WERI-Rb-1 (cell line): Measurements from ENCODE around the gene DPPA4.

Source experiments
- DNase-seq: peaks from one replicate; pipeline ENCODE4 v3.0.0-alpha.2; 2020
- H3K27ac ChIP-seq: fragments of 250-450 bp; sonication (Bioruptor Pico); 2 replicates; pipeline ENCODE4 v1.5.1; 2020; ENCODE audit warnings: mild to moderate bottlenecking, moderate library complexity
- H3K27me3 ChIP-seq: fragments of 250-450 bp; sonication (Bioruptor Pico); 2 replicates; pipeline ENCODE4 v1.5.1; 2021; ENCODE audit warnings: mild to moderate bottlenecking, low read depth, moderate library complexity; ENCODE audit not compliant: insufficient read depth, severe bottlenecking
- H3K36me3 ChIP-seq: fragments of 250-450 bp; sonication (Bioruptor Pico); 2 replicates; pipeline ENCODE4 v1.5.1; 2020; ENCODE audit warnings: mild to moderate bottlenecking, moderate library complexity
- H3K4me3 ChIP-seq: 2 replicates; pipeline ENCODE4 v1.5.1; 2011; ENCODE audit warnings: low read depth, mild to moderate bottlenecking, control low read depth, low read length
- H3K9me3 ChIP-seq: fragments of 250-450 bp; sonication (Bioruptor Pico); 2 replicates; pipeline ENCODE4 v1.5.1; 2021; ENCODE audit warnings: mild to moderate bottlenecking, moderate library complexity; ENCODE audit not compliant: severe bottlenecking
- CTCF ChIP-seq: IDR thresholded peaks from 2 replicates; pipeline ENCODE4 v1.5.1; 2011; ENCODE audit warnings: low read depth, mild to moderate bottlenecking, control low read depth, inconsistent platforms, low read length

The DPPA4 gene

DNA sequence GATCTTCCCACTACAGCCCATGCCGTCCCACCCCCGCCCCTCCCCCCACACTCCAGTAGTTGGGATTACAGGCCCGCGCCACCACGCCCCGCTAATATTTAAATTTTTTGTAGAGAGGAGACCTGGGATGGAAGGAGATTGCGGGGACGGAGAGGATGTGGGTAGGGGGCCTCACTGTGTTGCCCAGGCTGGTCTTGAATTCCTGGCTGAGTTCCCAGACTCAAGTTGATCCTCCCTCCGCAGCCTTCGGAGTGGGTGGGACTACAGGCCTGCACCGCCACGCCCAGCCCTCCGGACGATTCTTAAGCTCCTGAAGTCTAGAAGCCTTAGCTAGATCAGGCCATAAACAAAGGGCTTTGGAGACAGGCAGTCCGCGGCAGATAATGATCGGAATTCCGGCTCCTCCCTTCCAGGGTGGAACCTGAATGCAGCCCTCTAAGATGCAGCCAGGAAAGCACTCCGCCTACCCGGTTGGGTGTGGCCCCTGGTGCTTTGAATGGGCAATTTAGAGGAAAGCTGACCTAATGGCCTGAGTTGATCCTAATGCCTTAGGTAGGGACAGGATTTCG, 21.1 kb downstream of the DPPA4 start, which contains the start of gene DPPA2:
DPPA2 (minus strand) TSS at position 356 of the 569 bp plus-strand sequence. CDS start 1,975 bp downstream, outside the sequence.
- no peak within 1 kb of the TSS for H3K4me3 ChIP-seq
- no peaks in the 10 kb centered on the region for H3K27me3 ChIP-seq
- H3K9me3 ChIP-seq: no peaks in the 10 kb centered on the region
- H3K27ac ChIP-seq: no peak within 1 kb of the TSS
- DNase-seq: no peak
- no peak for TF ChIP-seq CTCF
- H3K36me3 ChIP-seq: no peaks in the 10 kb centered on the region

GRCh38 chr3:109313061-109313460, 24.3 kb downstream of the DPPA4 start:
- H3K9me3 ChIP-seq: no peaks in the 10 kb centered on the region
- H3K27me3 ChIP-seq: no peaks in the 10 kb centered on the region
- no peak overlapping the region for H3K4me3 ChIP-seq
- no peak overlapping the region for H3K27ac ChIP-seq
- no peaks in the 10 kb centered on the region for H3K36me3 ChIP-seq
- TF ChIP-seq CTCF: no peak
- no peak for DNase-seq

GRCh38 chr3:109297496-109297895, 39.9 kb downstream of the DPPA4 start:
- no peak for DNase-seq
- no peaks in the 10 kb centered on the region for H3K27me3 ChIP-seq
- no peak overlapping the region for H3K27ac ChIP-seq
- no peaks in the 10 kb centered on the region for H3K9me3 ChIP-seq
- no peak for TF ChIP-seq CTCF
- no peaks in the 10 kb centered on the region for H3K36me3 ChIP-seq
- no peak overlapping the region for H3K4me3 ChIP-seq

- Histone ChIP-seq H3K27ac (no peak overlapping the region), H3K36me3 (no peaks in the 10 kb centered on the region)
- DNase-seq: no peak
Observed at GRCh38 chr3:109284071-109284470, 53.3 kb downstream of the DPPA4 start.

GRCh38 chr3:109278546-109278945, 58.8 kb downstream of the DPPA4 start:
- H3K9me3 ChIP-seq: no peaks in the 10 kb centered on the region
- H3K27me3 ChIP-seq: no peaks in the 10 kb centered on the region
- DNase-seq: no peak
- no peak overlapping the region for H3K4me3 ChIP-seq
- no peak overlapping the region for H3K27ac ChIP-seq
- TF ChIP-seq CTCF: no peak
- H3K36me3 ChIP-seq: no peaks in the 10 kb centered on the region

More at GRCh38 chr3:109284071-109284470, 53.3 kb downstream of the DPPA4 start:
- no peaks in the 10 kb centered on the region for H3K27me3 ChIP-seq
- no peaks in the 10 kb centered on the region for H3K9me3 ChIP-seq
- H3K4me3 ChIP-seq: no peak overlapping the region
- no peak for TF ChIP-seq CTCF

GRCh38 chr3:109278141-109278540, 59.2 kb downstream of the DPPA4 start:
- TF ChIP-seq CTCF: no peak
- no peak overlapping the region for H3K27ac ChIP-seq
- no peaks in the 10 kb centered on the region for H3K9me3 ChIP-seq
- no peaks in the 10 kb centered on the region for H3K36me3 ChIP-seq
- H3K27me3 ChIP-seq: no peaks in the 10 kb centered on the region
- no peak overlapping the region for H3K4me3 ChIP-seq
- DNase-seq: no peak
